ENCODE measurements around the gene SOCS7.

SOCS7 gene

DNA sequence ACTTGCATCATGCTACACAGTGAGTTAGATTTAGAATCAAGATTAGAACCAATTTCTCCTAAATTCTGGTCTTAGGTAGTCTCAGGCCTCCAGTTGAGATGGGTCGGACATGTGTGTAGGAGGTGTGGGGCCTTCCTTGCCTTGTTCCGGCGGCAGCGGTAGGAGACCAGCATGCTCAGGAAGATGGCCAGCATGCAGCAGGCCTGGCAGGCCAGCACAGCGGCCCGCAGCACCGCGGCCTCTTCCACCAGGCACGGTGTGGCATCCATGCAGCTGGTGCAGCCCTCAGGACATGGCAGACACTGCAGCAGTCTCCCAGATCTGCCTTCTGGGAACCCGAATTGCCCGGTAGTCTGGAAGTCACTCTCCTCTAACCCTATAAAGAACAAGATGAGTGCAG lies 14.8 kb upstream of the SOCS7 start:
- no peak overlapping the region for H3K4me3 ChIP-seq (replicated peaks; ENCODE audit: low read depth, low read length)
- no peak for TF ChIP-seq CTCF (IDR thresholded peaks at IDR 0.05; ENCODE audit: low read depth, low read length, missing control alignments)
- no peak for DNase-seq (ENCODE audit: extremely low read depth, low read depth)

DNA sequence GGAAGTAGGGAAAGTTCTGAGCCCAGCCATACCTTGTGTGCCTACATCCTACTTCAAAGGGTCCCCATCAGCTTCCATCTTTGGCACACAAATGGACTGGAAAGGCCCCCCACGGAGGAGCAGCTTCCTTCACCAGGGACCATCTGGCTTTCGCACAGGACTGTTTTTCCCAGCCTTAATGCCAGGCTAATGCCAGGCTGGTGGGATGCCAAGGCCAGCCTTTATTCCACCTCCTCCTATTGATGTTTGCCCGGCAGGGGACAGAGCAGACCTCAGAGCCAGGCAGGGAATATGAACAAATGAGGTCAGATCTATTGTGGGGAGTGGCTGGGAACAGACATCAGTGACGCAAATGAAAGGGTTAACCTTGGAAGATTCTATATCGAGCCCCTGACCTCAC lies 13.6 kb upstream of the SOCS7 start:
- no peak overlapping the region for H3K4me3 ChIP-seq (replicated peaks; ENCODE audit: low read depth, low read length)

DNA sequence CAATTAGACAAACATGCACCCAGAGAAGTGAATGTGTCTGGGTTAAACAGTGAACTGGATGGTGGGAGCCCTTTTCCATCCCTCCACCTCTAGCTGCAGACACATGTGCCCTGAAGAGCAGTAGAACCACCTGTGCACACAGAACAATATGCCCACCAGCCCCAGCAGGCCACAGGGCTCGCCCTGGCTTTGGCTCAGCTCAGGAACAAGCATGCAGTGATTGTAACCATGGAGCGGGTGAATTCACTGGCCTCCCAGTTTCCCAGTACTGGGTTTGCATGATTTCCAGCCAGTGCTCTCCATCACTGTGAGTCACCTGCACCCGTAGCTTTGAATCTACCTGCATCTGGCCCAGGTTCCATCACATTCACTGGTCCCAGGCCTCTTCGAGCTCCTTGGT lies 13.1 kb upstream of the SOCS7 start:
- no peak for TF ChIP-seq CTCF (IDR thresholded peaks at IDR 0.05; ENCODE audit: low read depth, low read length, missing control alignments)
- no peak overlapping the region for H3K4me3 ChIP-seq (replicated peaks; ENCODE audit: low read depth, low read length)
- DNase-seq (ENCODE audit: extremely low read depth, low read depth): no peak

More for the DNA sequence above, 13.6 kb upstream of the SOCS7 start:
- no peak for DNase-seq (ENCODE audit: extremely low read depth, low read depth)
- TF ChIP-seq CTCF (IDR thresholded peaks at IDR 0.05; ENCODE audit: low read depth, low read length, missing control alignments): no peak

GRCh38 chr17:38339891-38340290 lies 11.8 kb upstream of the SOCS7 start:
- TF ChIP-seq CTCF (IDR thresholded peaks at IDR 0.05; ENCODE audit: low read depth, low read length, missing control alignments): no peak
- DNase-seq (ENCODE audit: extremely low read depth, low read depth): no peak

GRCh38 chr17:38341035-38341721 lies 10.5 kb upstream of the SOCS7 start:
- no peak overlapping the region for H3K4me3 ChIP-seq (replicated peaks; ENCODE audit: low read depth, low read length)
- DNase-seq (ENCODE audit: extremely low read depth, low read depth): no peak

More at GRCh38 chr17:38339891-38340290, 11.8 kb upstream of the SOCS7 start:
- H3K4me3 ChIP-seq (replicated peaks; ENCODE audit: low read depth, low read length): no peak overlapping the region

GRCh38 chr17:38342886-38343607 lies 8.6 kb upstream of the SOCS7 start:
- no peak overlapping the region for H3K4me3 ChIP-seq (replicated peaks; ENCODE audit: low read depth, low read length)
- TF ChIP-seq CTCF (IDR thresholded peaks at IDR 0.05; ENCODE audit: low read depth, low read length, missing control alignments): no peak
- no peak for DNase-seq (ENCODE audit: extremely low read depth, low read depth)

More at GRCh38 chr17:38341035-38341721, 10.5 kb upstream of the SOCS7 start:
- TF ChIP-seq CTCF (IDR thresholded peaks at IDR 0.05; ENCODE audit: low read depth, low read length, missing control alignments): no peak
